ENCODE measurements around the gene ATF7. TPM values are rescaled to one million over a fixed set of nuclear protein-coding genes. Genes with fewer than 3 reads are reported as not detected.
A peak's percentile ranks its signal among the peaks of the same experiment; 100 is the strongest.

ATF7 gene
- total and polyA plus RNA-seq, 2 of the 13 experiments (the other 11 are each of a cell fraction or from before 2014, with no cell fraction given), result 9.6 to 16.2 TPM

DNA sequence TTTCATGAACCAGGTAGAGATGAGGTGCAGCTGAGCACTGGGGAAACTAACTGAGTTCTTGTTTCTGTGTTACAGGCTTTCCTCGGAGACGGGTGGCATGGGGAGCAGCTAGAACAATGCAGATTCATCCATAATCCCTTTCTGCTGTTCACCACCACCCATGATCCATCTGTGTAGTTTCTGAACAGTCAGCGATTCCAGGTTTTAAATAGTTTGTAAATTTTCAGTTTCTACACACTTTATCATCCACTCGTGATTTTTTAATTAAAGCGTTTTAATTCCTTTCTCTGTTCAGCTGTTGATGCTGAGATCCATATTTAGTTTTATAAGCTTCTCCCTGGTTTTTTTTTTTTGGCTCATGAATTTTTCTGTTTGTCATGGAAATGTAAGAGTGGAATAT is 146.9 kb downstream of the ATF7 start:
- Histone ChIP-seq H3K4me1 (ENCODE audit: insufficient read depth, low read length) (no peaks in the 10 kb centered on the region), H3K9ac (ENCODE audit: insufficient read depth, low read depth, low read length) (no peak overlapping the region), H3K36me3 (replicated peaks in 1 of 2; ENCODE audit: control insufficient read depth in 1 of 2, insufficient read depth in 2 of 2, low read length in 2 of 2) (peaks cover 24 to 68% of the 10 kb centered on the region in 2 experiments), H3K4me2 (ENCODE audit: low read depth, low read length) (no peak overlapping the region), H3K27ac (ENCODE audit: extremely low read length, insufficient read depth, low read length) (no peak overlapping the region), H3K4me3 (replicated peaks in 1 of 3; ENCODE audit: insufficient read depth in 1 of 3, low read depth in 2 of 3, low read length in 3 of 3) (no peak overlapping the region), H3K79me2 (ENCODE audit: insufficient read depth, low read length) (peaks cover 3% of the 10 kb centered on the region), H4K20me1 (ENCODE audit: insufficient read depth, low read length) (peaks cover 26% of the 10 kb centered on the region), H3K9me3 (ENCODE audit: low read length) (no peaks in the 10 kb centered on the region), H3K27me3 (ENCODE audit: control insufficient read depth in 1 of 2, insufficient read depth in 2 of 2, low read length in 2 of 2) (no peaks in the 10 kb centered on the region), H2AFZ (ENCODE audit: low read length) (no peak overlapping the region)
- no peak for FAIRE-seq
- in situ Hi-C loops (cut with HindIII; ENCODE audit: extremely low pct_ligation_motif_present, low pct_unique_long_range_greater_than_20kb), result no loop called here
- BruUV-seq (replicated peaks), result no TSS peak
- intact Hi-C loops (cut with micrococcal nuclease; ENCODE audit: unreplicated experiment), result no loop called here
- WGBS (ENCODE audit: low lambda C conversion rate), result 95% methylated on average over 5 of the region's 5 CpGs
- no peak for DNase-seq (ENCODE audit: low spot score)
- CTCF ChIA-PET (ENCODE audit: low intra/inter-chr PET ratio, low total read pairs), result no interaction called here
- POLR2A ChIA-PET, result interaction anchor here (1.2 to 1.8 kb wide), 2 partner anchors 11 to 22 kb away, joined by 3 to 8 read pairs; partner anchors contain the start of gene TARBP2
- no peak for TF ChIP-seq U2AF1 (optimal IDR thresholded peaks at IDR 0.05; ENCODE audit: low read depth, low read length)
- no peak for TF ChIP-seq HDAC1 (CRISPR knock-in tag; IDR thresholded peaks at IDR 0.05)
- TF ChIP-seq SP2 (CRISPR knock-in tag; IDR thresholded peaks at IDR 0.05), result no peak
- TF ChIP-seq RELA (CRISPR knock-in tag; IDR thresholded peaks at IDR 0.05), result no peak
- peak; percentile 63 to 72; a peak in 3 of 4 replicates for TF ChIP-seq MAFK (conservative IDR thresholded peaks at IDR 0.05 in 1 of 2, IDR thresholded peaks at IDR 0.05 in 1 of 2; ENCODE audit: low read length in 2 of 2)
- TF ChIP-seq PAWR (CRISPR knock-in tag; IDR thresholded peaks at IDR 0.05; ENCODE audit: borderline replicate concordance), result no peak
- no peak for TF ChIP-seq ZNF7 (CRISPR knock-in tag; IDR thresholded peaks at IDR 0.05)
- TF ChIP-seq ZFY (CRISPR knock-in tag; IDR thresholded peaks at IDR 0.05), result no peak
- TF ChIP-seq, protein P1, sequence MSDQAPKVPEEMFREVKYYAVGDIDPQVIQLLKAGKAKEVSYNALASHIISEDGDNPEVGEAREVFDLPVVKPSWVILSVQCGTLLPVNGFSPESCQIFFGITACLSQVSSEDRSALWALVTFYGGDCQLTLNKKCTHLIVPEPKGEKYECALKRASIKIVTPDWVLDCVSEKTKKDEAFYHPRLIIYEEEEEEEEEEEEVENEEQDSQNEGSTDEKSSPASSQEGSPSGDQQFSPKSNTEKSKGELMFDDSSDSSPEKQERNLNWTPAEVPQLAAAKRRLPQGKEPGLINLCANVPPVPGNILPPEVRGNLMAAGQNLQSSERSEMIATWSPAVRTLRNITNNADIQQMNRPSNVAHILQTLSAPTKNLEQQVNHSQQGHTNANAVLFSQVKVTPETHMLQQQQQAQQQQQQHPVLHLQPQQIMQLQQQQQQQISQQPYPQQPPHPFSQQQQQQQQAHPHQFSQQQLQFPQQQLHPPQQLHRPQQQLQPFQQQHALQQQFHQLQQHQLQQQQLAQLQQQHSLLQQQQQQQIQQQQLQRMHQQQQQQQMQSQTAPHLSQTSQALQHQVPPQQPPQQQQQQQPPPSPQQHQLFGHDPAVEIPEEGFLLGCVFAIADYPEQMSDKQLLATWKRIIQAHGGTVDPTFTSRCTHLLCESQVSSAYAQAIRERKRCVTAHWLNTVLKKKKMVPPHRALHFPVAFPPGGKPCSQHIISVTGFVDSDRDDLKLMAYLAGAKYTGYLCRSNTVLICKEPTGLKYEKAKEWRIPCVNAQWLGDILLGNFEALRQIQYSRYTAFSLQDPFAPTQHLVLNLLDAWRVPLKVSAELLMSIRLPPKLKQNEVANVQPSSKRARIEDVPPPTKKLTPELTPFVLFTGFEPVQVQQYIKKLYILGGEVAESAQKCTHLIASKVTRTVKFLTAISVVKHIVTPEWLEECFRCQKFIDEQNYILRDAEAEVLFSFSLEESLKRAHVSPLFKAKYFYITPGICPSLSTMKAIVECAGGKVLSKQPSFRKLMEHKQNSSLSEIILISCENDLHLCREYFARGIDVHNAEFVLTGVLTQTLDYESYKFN (CRISPR knock-in tag; conservative IDR thresholded peaks at IDR 0.05), result no peak
- TF ChIP-seq, protein P2, sequence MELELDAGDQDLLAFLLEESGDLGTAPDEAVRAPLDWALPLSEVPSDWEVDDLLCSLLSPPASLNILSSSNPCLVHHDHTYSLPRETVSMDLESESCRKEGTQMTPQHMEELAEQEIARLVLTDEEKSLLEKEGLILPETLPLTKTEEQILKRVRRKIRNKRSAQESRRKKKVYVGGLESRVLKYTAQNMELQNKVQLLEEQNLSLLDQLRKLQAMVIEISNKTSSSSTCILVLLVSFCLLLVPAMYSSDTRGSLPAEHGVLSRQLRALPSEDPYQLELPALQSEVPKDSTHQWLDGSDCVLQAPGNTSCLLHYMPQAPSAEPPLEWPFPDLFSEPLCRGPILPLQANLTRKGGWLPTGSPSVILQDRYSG (CRISPR knock-in tag; IDR thresholded peaks at IDR 0.05), result no peak
- no peak for TF ChIP-seq ZNF607 (CRISPR knock-in tag; IDR thresholded peaks at IDR 0.05; ENCODE audit: borderline replicate concordance)
- peak; percentile 65 for TF ChIP-seq MAFF (IDR thresholded peaks at IDR 0.05; ENCODE audit: low read depth, low read length)
- no peak for TF ChIP-seq ZNF296 (CRISPR knock-in tag; conservative IDR thresholded peaks at IDR 0.05)
- no peak for TF ChIP-seq YY1 (IDR thresholded peaks at IDR 0.05; ENCODE audit: insufficient read depth, insufficient replicate concordance, low read depth, low read length)
- no peak for ATAC-seq

Measured in HepG2 (cell line).